Measurements from ENCODE around the gene ZRANB1. TPM values are rescaled to one million over a fixed set of nuclear protein-coding genes. Genes with fewer than 3 reads are reported as not detected.
A peak's percentile ranks its signal among the peaks of the same experiment; 100 is the strongest.

Gene ZRANB1
- total RNA-seq, 6 donors from 2014 or later: 14.6 to 35.4 (median 17.1) TPM

- H3K27ac ChIP-seq: no peak overlapping the region
- no peak overlapping the region for H3K4me3 ChIP-seq
- TF ChIP-seq POLR2A (IDR thresholded peaks at IDR 0.05) (no peak), EP300 (IDR thresholded peaks at IDR 0.05) (no peak), POLR2AphosphoS5 (IDR thresholded peaks at IDR 0.05) (no peak)
- TF ChIP-seq, protein P1, sequence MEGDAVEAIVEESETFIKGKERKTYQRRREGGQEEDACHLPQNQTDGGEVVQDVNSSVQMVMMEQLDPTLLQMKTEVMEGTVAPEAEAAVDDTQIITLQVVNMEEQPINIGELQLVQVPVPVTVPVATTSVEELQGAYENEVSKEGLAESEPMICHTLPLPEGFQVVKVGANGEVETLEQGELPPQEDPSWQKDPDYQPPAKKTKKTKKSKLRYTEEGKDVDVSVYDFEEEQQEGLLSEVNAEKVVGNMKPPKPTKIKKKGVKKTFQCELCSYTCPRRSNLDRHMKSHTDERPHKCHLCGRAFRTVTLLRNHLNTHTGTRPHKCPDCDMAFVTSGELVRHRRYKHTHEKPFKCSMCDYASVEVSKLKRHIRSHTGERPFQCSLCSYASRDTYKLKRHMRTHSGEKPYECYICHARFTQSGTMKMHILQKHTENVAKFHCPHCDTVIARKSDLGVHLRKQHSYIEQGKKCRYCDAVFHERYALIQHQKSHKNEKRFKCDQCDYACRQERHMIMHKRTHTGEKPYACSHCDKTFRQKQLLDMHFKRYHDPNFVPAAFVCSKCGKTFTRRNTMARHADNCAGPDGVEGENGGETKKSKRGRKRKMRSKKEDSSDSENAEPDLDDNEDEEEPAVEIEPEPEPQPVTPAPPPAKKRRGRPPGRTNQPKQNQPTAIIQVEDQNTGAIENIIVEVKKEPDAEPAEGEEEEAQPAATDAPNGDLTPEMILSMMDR (IDR thresholded peaks at IDR 0.05): no peak
- ATAC-seq (ENCODE audit: low FRiP score in 2 of 2): no peak
- H3K4me1 ChIP-seq: peaks cover 22 to 50% (median 25%) of the 10 kb centered on the region in 4 donors
- peak in 1 of 2 donors; percentile 15 for DNase-seq
- peaks cover 3 to 54% (median 29%) of the 10 kb centered on the region in 4 donors for H3K36me3 ChIP-seq
- H3K9me3 ChIP-seq: no peaks in the 10 kb centered on the region
- H3K27me3 ChIP-seq: no peaks in the 10 kb centered on the region
- WGBS, 2 donors: 94% methylated on average over 18 to 36 of the region's 36 CpGs
Observed at GRCh38 chr10:125005312-125006187, 63.6 kb downstream of the ZRANB1 start.

GRCh38 chr10:125006188-125006680 lies 64.3 kb downstream of the ZRANB1 start:
- H3K9me3 ChIP-seq: no peaks in the 10 kb centered on the region
- H3K4me3 ChIP-seq: no peak overlapping the region
- TF ChIP-seq, protein P1 (IDR thresholded peaks at IDR 0.05): no peak
- H3K36me3 ChIP-seq: peaks cover 3 to 47% (median 25%) of the 10 kb centered on the region in 4 donors
- no peak for DNase-seq
- no peak overlapping the region for H3K27ac ChIP-seq
- H3K4me1 ChIP-seq: peaks cover 18 to 45% (median 19%) of the 10 kb centered on the region in 4 donors
- no peaks in the 10 kb centered on the region for H3K27me3 ChIP-seq
- ATAC-seq (ENCODE audit: low FRiP score in 2 of 2): no peak
- 91 to 92% methylated on average over 9 of the region's 9 CpGs for WGBS, 2 donors

- no peak overlapping the region for H3K4me3 ChIP-seq
- peaks cover 12 to 37% (median 14%) of the 10 kb centered on the region in 4 donors for H3K4me1 ChIP-seq
- H3K36me3 ChIP-seq: peaks cover 3 to 46% (median 21%) of the 10 kb centered on the region in 4 donors
- H3K27ac ChIP-seq: no peak overlapping the region
- WGBS, 2 donors: 83 to 96% methylated on average over 5 to 19 of the region's 19 CpGs
- DNase-seq (no peak), ATAC-seq (ENCODE audit: low FRiP score in 2 of 2) (peak in 1 of 2 donors; percentile 66)
- TF ChIP-seq POLR2AphosphoS5 (IDR thresholded peaks at IDR 0.05) (no peak), EP300 (IDR thresholded peaks at IDR 0.05) (no peak), POLR2A (IDR thresholded peaks at IDR 0.05) (no peak)
- TF ChIP-seq, protein P1 (IDR thresholded peaks at IDR 0.05): no peak
- no peaks in the 10 kb centered on the region for H3K9me3 ChIP-seq
- H3K27me3 ChIP-seq: no peaks in the 10 kb centered on the region
Observed at GRCh38 chr10:125006921-125007426, 65.1 kb downstream of the ZRANB1 start.

GRCh38 chr10:125007436-125007835 lies 65.5 kb downstream of the ZRANB1 start:
- TF ChIP-seq, protein P1 (IDR thresholded peaks at IDR 0.05): no peak
- no peak for TF ChIP-seq POLR2A (IDR thresholded peaks at IDR 0.05)
- TF ChIP-seq EP300 (IDR thresholded peaks at IDR 0.05): no peak
- TF ChIP-seq POLR2AphosphoS5 (IDR thresholded peaks at IDR 0.05): no peak
- Histone ChIP-seq H3K4me3 (no peak overlapping the region), H3K27ac (peak overlapping the region in 1 of 4 donors; percentile 0), H3K27me3 (no peaks in the 10 kb centered on the region), H3K9me3 (no peaks in the 10 kb centered on the region), H3K36me3 (peaks cover 3 to 45% (median 18%) of the 10 kb centered on the region in 4 donors), H3K4me1 (peaks cover 8 to 35% (median 12%) of the 10 kb centered on the region in 4 donors)
- DNase-seq: no peak
- ATAC-seq (ENCODE audit: low FRiP score in 2 of 2): no peak
- 97 to 99% methylated on average over 6 of the region's 6 CpGs for WGBS, 2 donors
